Measurements from ENCODE around the gene DBN1. TPM values are rescaled to one million over a fixed set of nuclear protein-coding genes. Genes with fewer than 3 reads are reported as not detected.

Gene DBN1
- total RNA-seq, 1 experiment from 2014 or later = 286 TPM

GRCh38 chr5:177439518-177440053, 33.8 kb downstream of the DBN1 start:
- Histone ChIP-seq H3K27me3 (replicated peaks; ENCODE audit: insufficient read depth, low read depth, low read length, poor library complexity) (no peaks in the 10 kb centered on the region), H3K4me1 (ENCODE audit: insufficient read depth, low read length, poor library complexity, severe bottlenecking) (no peaks in the 10 kb centered on the region), H3K27ac (ENCODE audit: low read depth, low read length, poor library complexity, severe bottlenecking) (no peak overlapping the region), H3K9me3 (ENCODE audit: low read depth, low read length, poor library complexity, severe bottlenecking) (no peaks in the 10 kb centered on the region), H3K4me3 (ENCODE audit: low read depth, low read length, poor library complexity, severe bottlenecking) (no peak overlapping the region), H3K36me3 (ENCODE audit: insufficient read depth, low read length, poor library complexity, severe bottlenecking) (peaks cover 12% of the 10 kb centered on the region)
- CTCF ChIA-PET = no interaction called here
- DNase-seq (ENCODE audit: low spot score) = no peak
- TF ChIP-seq CTCF (conservative IDR thresholded peaks at IDR 0.05; ENCODE audit: low read depth, low read length) (no peak), EZH2 (IDR thresholded peaks at IDR 0.05; ENCODE audit: borderline replicate concordance, low read depth, low read length, poor library complexity, severe bottlenecking) (no peak)
- POLR2A ChIA-PET (ENCODE audit: low non-redundant PET) = no interaction called here
- BruUV-seq (replicated peaks) = no TSS peak
- intact Hi-C loops (cut with micrococcal nuclease; ENCODE audit: unreplicated experiment) = no loop called here

GRCh38 chr5:177438468-177438867, 35.0 kb downstream of the DBN1 start:
- intact Hi-C loops (cut with micrococcal nuclease; ENCODE audit: unreplicated experiment) = no loop called here
- ChIA-PET CTCF (no interaction called here), POLR2A (ENCODE audit: low non-redundant PET) (interaction anchor here (0.6 kb wide), 1 partner anchor 691 kb away, joined by 3 read pairs; no protein-coding TSS in a partner anchor)
- Histone ChIP-seq H3K27me3 (replicated peaks; ENCODE audit: insufficient read depth, low read depth, low read length, poor library complexity) (no peaks in the 10 kb centered on the region), H3K4me1 (ENCODE audit: insufficient read depth, low read length, poor library complexity, severe bottlenecking) (no peaks in the 10 kb centered on the region), H3K36me3 (ENCODE audit: insufficient read depth, low read length, poor library complexity, severe bottlenecking) (peaks cover 16% of the 10 kb centered on the region), H3K27ac (ENCODE audit: low read depth, low read length, poor library complexity, severe bottlenecking) (no peak overlapping the region), H3K4me3 (ENCODE audit: low read depth, low read length, poor library complexity, severe bottlenecking) (no peak overlapping the region), H3K9me3 (ENCODE audit: low read depth, low read length, poor library complexity, severe bottlenecking) (no peaks in the 10 kb centered on the region)
- no peak for DNase-seq (ENCODE audit: low spot score)
- TF ChIP-seq CTCF (conservative IDR thresholded peaks at IDR 0.05; ENCODE audit: low read depth, low read length) (no peak), EZH2 (IDR thresholded peaks at IDR 0.05; ENCODE audit: borderline replicate concordance, low read depth, low read length, poor library complexity, severe bottlenecking) (no peak)
- no TSS peak for BruUV-seq (replicated peaks)

- peaks cover 19% of the 10 kb centered on the region for H3K36me3 ChIP-seq (ENCODE audit: insufficient read depth, low read length, poor library complexity, severe bottlenecking)
- H3K4me3 ChIP-seq (ENCODE audit: low read depth, low read length, poor library complexity, severe bottlenecking) = no peak overlapping the region
- POLR2A ChIA-PET (ENCODE audit: low non-redundant PET) = no interaction called here
- H3K27ac ChIP-seq (ENCODE audit: low read depth, low read length, poor library complexity, severe bottlenecking) = no peak overlapping the region
- CTCF ChIA-PET = no interaction called here
- H3K9me3 ChIP-seq (ENCODE audit: low read depth, low read length, poor library complexity, severe bottlenecking) = no peaks in the 10 kb centered on the region
- intact Hi-C loops (cut with micrococcal nuclease; ENCODE audit: unreplicated experiment) = no loop called here
- TF ChIP-seq CTCF (conservative IDR thresholded peaks at IDR 0.05; ENCODE audit: low read depth, low read length) (no peak), EZH2 (IDR thresholded peaks at IDR 0.05; ENCODE audit: borderline replicate concordance, low read depth, low read length, poor library complexity, severe bottlenecking) (no peak)
- no peak for DNase-seq (ENCODE audit: low spot score)
- H3K4me1 ChIP-seq (ENCODE audit: insufficient read depth, low read length, poor library complexity, severe bottlenecking) = no peaks in the 10 kb centered on the region
- BruUV-seq (replicated peaks) = no TSS peak
- no peaks in the 10 kb centered on the region for H3K27me3 ChIP-seq (replicated peaks; ENCODE audit: insufficient read depth, low read depth, low read length, poor library complexity)
These were observed 35.8 kb downstream of the DBN1 start for GRCh38 chr5:177437623-177438022.

Data from A673 (cell line).